NT2/D1 (cell line): ENCODE results near the gene PER1.

Experiments
- SUZ12 ChIP-seq: IDR thresholded peaks from 2 replicates; pipeline ENCODE4 v1.6.1; 2011; ENCODE audit not compliant: insufficient read length, insufficient read depth; ENCODE audit errors: extremely low read depth
- YY1 ChIP-seq: IDR thresholded peaks from 2 replicates; pipeline ENCODE4 v1.6.1; 2011; ENCODE audit not compliant: insufficient read length, insufficient read depth
- ZNF274 ChIP-seq: IDR thresholded peaks from 2 replicates; pipeline ENCODE4 v1.6.1; 2011; ENCODE audit warnings: mild to moderate bottlenecking, low read depth, low read length

DNA sequence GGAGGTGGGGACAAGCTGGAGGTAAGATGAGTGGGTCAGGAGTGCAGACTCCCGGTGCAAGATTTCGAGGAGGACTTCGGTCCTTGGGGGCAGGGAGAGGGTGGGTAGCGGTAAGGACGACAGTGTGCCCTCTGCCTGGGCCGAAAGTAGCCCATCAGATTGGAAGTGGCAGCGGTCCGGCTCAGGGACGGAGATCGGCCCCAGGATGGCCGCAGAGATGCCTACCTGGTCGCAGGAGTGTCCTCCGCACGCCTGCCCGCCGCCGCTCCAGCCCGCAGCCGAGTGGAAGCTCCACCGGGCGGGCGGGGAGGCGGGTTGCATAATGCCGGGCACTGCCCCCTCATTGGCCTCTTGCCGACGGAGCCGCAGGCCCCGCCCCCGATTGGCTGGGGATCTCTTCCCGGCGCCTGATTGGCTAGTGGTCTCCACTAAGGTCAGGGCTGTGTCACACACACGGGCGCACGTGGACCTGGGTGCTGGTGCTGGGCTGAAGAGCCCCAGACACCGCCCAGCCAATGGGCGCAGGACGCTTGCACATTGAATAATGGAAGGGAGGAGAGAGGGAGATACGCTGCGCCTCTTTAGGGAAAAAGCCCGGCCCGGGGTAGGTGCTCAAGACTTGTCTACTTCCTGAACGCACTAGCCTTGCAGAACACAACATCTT is at the start of gene PER1:
- TF ChIP-seq YY1 (no peak), SUZ12 (no peak), ZNF274 (no peak)
